Measurements from ENCODE around the gene MEX3C.

The MEX3C gene

GRCh38 chr18:51191128-51191717 lies 6.3 kb downstream of the MEX3C start:
- no peak for DNase-seq

GRCh38 chr18:51190000-51190399 lies 7.5 kb downstream of the MEX3C start:
- no peak for DNase-seq

GRCh38 chr18:51188024-51188701 lies 9.3 kb downstream of the MEX3C start:
- DNase-seq = no peak

GRCh38 chr18:51185075-51185474 lies 12.4 kb downstream of the MEX3C start:
- no peak for DNase-seq

GRCh38 chr18:51184091-51184457 lies 13.4 kb downstream of the MEX3C start:
- DNase-seq = no peak

GRCh38 chr18:51183372-51184090 lies 13.9 kb downstream of the MEX3C start:
- no peak for DNase-seq

- no peak for DNase-seq
Measured at GRCh38 chr18:51182824-51183223, 14.7 kb downstream of the MEX3C start.

GRCh38 chr18:51171625-51172259 lies 25.7 kb downstream of the MEX3C start:
- no peak for DNase-seq

- DNase-seq = no peak
Measured at GRCh38 chr18:51171223-51171622, 26.3 kb downstream of the MEX3C start.

- DNase-seq = no peak
Measured at GRCh38 chr18:51170664-51171063, 26.8 kb downstream of the MEX3C start.

- no peak for DNase-seq
Measured at GRCh38 chr18:51169731-51170130, 27.8 kb downstream of the MEX3C start.

GRCh38 chr18:51168960-51169662 lies 28.4 kb downstream of the MEX3C start:
- no peak for DNase-seq

GRCh38 chr18:51168026-51168742 lies 29.3 kb downstream of the MEX3C start:
- no peak for DNase-seq

GRCh38 chr18:51165296-51165695 lies 32.2 kb downstream of the MEX3C start:
- DNase-seq = no peak

GRCh38 chr18:51164761-51165281 lies 32.7 kb downstream of the MEX3C start:
- DNase-seq = no peak

- no peak for DNase-seq
Measured at GRCh38 chr18:51164342-51164741, 33.1 kb downstream of the MEX3C start.

- no peak for DNase-seq
Measured at GRCh38 chr18:51163543-51163942, 33.9 kb downstream of the MEX3C start.

GRCh38 chr18:51162617-51163016 lies 34.9 kb downstream of the MEX3C start:
- DNase-seq = no peak

- no peak for DNase-seq
Measured at GRCh38 chr18:51160646-51161045, 36.8 kb downstream of the MEX3C start.

- DNase-seq = no peak
Measured at GRCh38 chr18:51157215-51157614, 40.3 kb downstream of the MEX3C start.

GRCh38 chr18:51154431-51155063 lies 42.9 kb downstream of the MEX3C start:
- DNase-seq = no peak
